MCF 10A (cell line): ENCODE results near the gene MARK3. TPM values are rescaled to one million over a fixed set of nuclear protein-coding genes. Genes with fewer than 3 reads are reported as not detected.

Experiments used
- BruUV-seq: library from RNA; stranded (reverse); fragments of 400-500 nt; replicated peaks from 2 replicates; lab custom pipeline; 2021; lab: Mats Ljungman, UMichigan
- CTCF ChIA-PET: fragments of 300-600 bp; sonication (Branson Sonifier 250); formaldehyde crosslinking; extraction: SDS; loops from one replicate; lab custom pipeline; 2021; ENCODE audit warnings: antibody characterized with exemption, inconsistent platforms; lab: Yijun Ruan, JAX
- POLR2A ChIA-PET: fragments of 300-600, 350-650 bp; sonication (Branson Sonifier 250); formaldehyde crosslinking; extraction: SDS; loops from one replicate; lab custom pipeline; 2020; ENCODE audit warnings: antibody characterized with exemption, inconsistent platforms; lab: Yijun Ruan, JAX
- DNase-seq: peaks from one replicate; pipeline ENCODE4 v3.0.0-alpha.2; 2018; ENCODE audit not compliant: unreplicated experiment
- H3K27ac Mint-ChIP-seq: one replicate; pipeline ENCODE4 v1.8.0; 2022; ENCODE audit warnings: mild to moderate bottlenecking, low read depth, mixed read lengths; ENCODE audit not compliant: unreplicated experiment
- H3K27me3 Mint-ChIP-seq: one replicate; pipeline ENCODE4 v1.8.0; 2022; ENCODE audit warnings: mixed read lengths; ENCODE audit not compliant: insufficient read depth, unreplicated experiment
- H3K36me3 Mint-ChIP-seq: one replicate; pipeline ENCODE4 v1.8.0; 2022; ENCODE audit warnings: mild to moderate bottlenecking, moderate library complexity, mixed read lengths; ENCODE audit not compliant: insufficient read depth, unreplicated experiment
- H3K4me1 Mint-ChIP-seq: one replicate; pipeline ENCODE4 v1.8.0; 2022; ENCODE audit warnings: mixed read lengths; ENCODE audit not compliant: insufficient read depth, unreplicated experiment
- H3K4me3 Mint-ChIP-seq: one replicate; pipeline ENCODE4 v1.8.0; 2022; ENCODE audit warnings: mild to moderate bottlenecking, moderate library complexity, mixed read lengths; ENCODE audit not compliant: unreplicated experiment
- H3K9me3 Mint-ChIP-seq: one replicate; pipeline ENCODE4 v1.8.0; 2022; ENCODE audit warnings: mixed read lengths; ENCODE audit not compliant: unreplicated experiment
- CTCF ChIP-seq: fragments of 200-600 bp; IDR thresholded peaks from one replicate; pipeline ENCODE4 v1.8.0; 2022; ENCODE audit warnings: antibody characterized with exemption, mild to moderate bottlenecking; ENCODE audit not compliant: unreplicated experiment
- intact Hi-C: fragments of 100-400 bp; cut with micrococcal nuclease; formaldehyde crosslinking; loops from 2 replicates; pipeline ENCODE4 v1.14.1; 2022
- total RNA-seq: library from RNA; stranded (reverse); gene quantifications from 2 replicates; pipeline ENCODE4 v1.2.3, GENCODE V29; 2022

MARK3 gene
- total RNA-seq, 1 experiment from 2014 or later: 130 TPM

GRCh38 chr14:103377522-103378037, 7.6 kb upstream of the MARK3 start:
- Mint-ChIP-seq H3K4me3 (no peak overlapping the region), H3K4me1 (peaks cover 13% of the 10 kb centered on the region), H3K9me3 (no peaks in the 10 kb centered on the region), H3K36me3 (no peaks in the 10 kb centered on the region), H3K27ac (no peak overlapping the region), H3K27me3 (no peaks in the 10 kb centered on the region)
- ChIA-PET POLR2A (interaction anchor here (1.2 kb wide), 1 partner anchor 15 kb away, joined by 3 read pairs; no protein-coding TSS in a partner anchor), CTCF (interaction anchor here (2.2 kb wide), 1 partner anchor 13 kb away, joined by 10 read pairs; no protein-coding TSS in a partner anchor)
- no TSS peak for BruUV-seq
- intact Hi-C loops: no loop called here
- no peak for DNase-seq
- no peak for TF ChIP-seq CTCF

DNA sequence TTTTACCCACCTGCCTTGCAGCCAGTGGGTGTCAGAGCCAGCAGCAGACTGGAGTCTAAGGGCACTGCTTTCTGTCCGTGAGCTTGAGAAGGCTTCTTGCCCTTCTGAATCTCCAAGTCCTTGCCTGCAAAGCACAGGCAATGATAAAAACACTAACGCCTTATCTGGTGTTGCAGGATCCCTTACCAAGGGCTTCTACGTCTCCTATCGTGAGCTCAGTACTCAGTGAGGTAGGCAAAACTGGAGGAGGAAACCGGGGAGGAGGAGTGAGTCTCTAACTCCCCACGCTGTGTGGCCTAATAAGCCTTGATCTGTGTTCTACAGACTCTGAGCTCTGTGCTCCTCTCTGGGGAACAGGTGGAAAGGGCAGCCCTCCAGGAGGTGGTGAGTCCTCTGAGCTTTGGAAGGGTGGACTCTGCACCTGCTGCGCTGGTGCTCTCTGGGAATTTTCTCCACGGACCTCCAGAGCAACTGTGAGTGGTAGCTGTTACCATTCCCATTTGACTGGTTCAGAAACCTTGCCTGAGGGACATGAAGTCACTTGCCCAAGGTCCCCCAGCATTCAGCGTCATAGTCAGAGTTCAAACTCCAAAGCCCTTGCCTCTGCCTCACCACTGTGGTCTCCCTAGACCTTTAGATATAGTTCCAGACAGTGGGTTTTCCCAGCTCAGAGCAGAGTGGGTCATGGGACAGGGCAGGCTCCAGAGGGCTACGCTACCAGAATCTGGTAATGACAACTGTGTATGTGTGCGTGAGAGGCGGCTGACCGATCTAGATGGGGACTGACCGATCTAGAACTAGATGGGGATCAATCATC, 7.0 kb upstream of the MARK3 start:
- H3K4me1 Mint-ChIP-seq: peaks cover 14% of the 10 kb centered on the region
- TF ChIP-seq CTCF: no peak
- H3K27ac Mint-ChIP-seq: no peak overlapping the region
- ChIA-PET POLR2A (interaction anchor here (1.2 kb wide), 1 partner anchor 16 kb away, joined by 3 read pairs; no protein-coding TSS in a partner anchor), CTCF (interaction anchor here (0.6 to 2.2 kb wide), 3 partner anchors 12 to 1588 kb away, joined by 3 to 10 read pairs (median 3); no protein-coding TSS in a partner anchor)
- H3K27me3 Mint-ChIP-seq: no peaks in the 10 kb centered on the region
- H3K9me3 Mint-ChIP-seq: no peaks in the 10 kb centered on the region
- DNase-seq: no peak
- no TSS peak for BruUV-seq
- no peak overlapping the region for H3K4me3 Mint-ChIP-seq
- H3K36me3 Mint-ChIP-seq: no peaks in the 10 kb centered on the region
- intact Hi-C loops: no loop called here

GRCh38 chr14:103380719-103381377, 4.4 kb upstream of the MARK3 start:
- Mint-ChIP-seq H3K27ac (no peak overlapping the region), H3K4me1 (peaks cover 14% of the 10 kb centered on the region), H3K27me3 (no peaks in the 10 kb centered on the region), H3K9me3 (no peaks in the 10 kb centered on the region), H3K36me3 (peaks cover 6% of the 10 kb centered on the region), H3K4me3 (no peak overlapping the region)
- DNase-seq: peak; percentile 58
- ChIA-PET CTCF (interaction anchor here (0.6 to 5.1 kb wide), 4 partner anchors 8 to 27 kb away, joined by 3 to 36 read pairs (median 4); no protein-coding TSS in a partner anchor), POLR2A (interaction anchor here (0.7 to 3.1 kb wide), 7 partner anchors 10 to 47 kb away, joined by 3 to 16 read pairs (median 4); partner anchors contain the start of gene EIF5)
- TF ChIP-seq CTCF: no peak
- BruUV-seq: no TSS peak
- intact Hi-C loops: no loop called here
